GM12878 (cell line): ENCODE measurements around the gene LYSMD2.

Source experiments
- ATF3 ChIP-seq: IDR thresholded peaks from 2 replicates; pipeline ENCODE4 v1.6.1; 2011; ENCODE audit warnings: low read depth, mild to moderate bottlenecking, low read length, moderate library complexity, borderline replicate concordance; ENCODE audit errors: extremely low read depth
- CBX5 ChIP-seq: sonication (generic); IDR thresholded peaks from 2 replicates; pipeline ENCODE4 v1.6.1; 2016; ENCODE audit warnings: low read depth, moderate library complexity, mild to moderate bottlenecking, inconsistent platforms
- IKZF2 ChIP-seq, 2 experiments: fragments of 450-650 bp; IDR thresholded peaks; 2 replicates each; pipeline ENCODE4 v1.6.1; 2017; ENCODE audit warnings: mild to moderate bottlenecking in 2 of 2, moderate library complexity in 2 of 2
- POLR2AphosphoS5 ChIP-seq: IDR thresholded peaks from 2 replicates; pipeline ENCODE4 v1.6.1; 2011; ENCODE audit warnings: mild to moderate bottlenecking, low read length, inconsistent platforms

GRCh38 chr15:51714162-51714561, 23.3 kb downstream of the LYSMD2 start:
- TF ChIP-seq POLR2AphosphoS5 = no peak
- no peak for TF ChIP-seq ATF3
- no peak for TF ChIP-seq CBX5
- no peak for TF ChIP-seq IKZF2 (IDR thresholded peaks at IDR 0.05)
